HG02623 (cell line): ENCODE results near the gene TC2N.
"Not testable (repeated sequence)": the region's sequence is repeated elsewhere in the genome, so short reads cannot be mapped to it uniquely, and the experiment has no call there.

Experiments used
- ATAC-seq: cut with Tn5 transposase; IDR thresholded peaks from one replicate; pipeline ENCODE4 v1.9.1; 2021; ENCODE audit warnings: moderate library complexity; ENCODE audit not compliant: unreplicated experiment

Gene TC2N

DNA sequence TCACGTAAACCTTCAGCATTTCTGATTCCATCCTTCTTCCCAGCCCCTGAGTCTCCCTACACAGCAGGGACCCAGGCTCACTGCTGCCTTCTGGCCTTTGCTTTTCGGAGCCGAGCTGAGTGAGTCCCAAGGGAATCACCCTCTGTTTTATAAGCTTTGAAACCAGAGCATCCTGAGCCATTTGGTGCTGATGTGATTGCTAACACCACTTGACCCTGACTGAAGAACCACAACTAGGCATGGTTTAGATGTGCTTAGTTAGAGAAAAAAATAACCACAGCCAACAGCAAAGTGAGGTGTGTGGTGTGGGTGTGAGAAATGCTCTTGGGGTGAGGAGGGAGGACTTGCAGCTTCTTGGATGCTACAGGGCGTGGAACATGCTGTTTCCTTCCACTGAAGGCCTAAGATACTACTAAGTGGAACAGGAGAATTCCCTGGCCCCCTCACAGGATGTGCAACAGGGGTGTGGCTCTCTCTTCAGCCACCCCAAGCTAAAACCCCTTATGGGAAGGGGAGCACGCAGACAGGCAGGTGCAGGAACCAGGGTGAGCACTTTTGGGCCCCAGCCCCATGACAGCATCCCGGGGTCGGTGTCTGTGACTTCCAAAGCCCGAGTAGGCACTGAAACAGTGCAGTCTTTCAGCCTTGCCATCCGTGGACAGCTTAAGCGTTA lies at the start of gene TC2N:
TC2N (minus strand) TSS at position 221 of the 673 bp plus-strand sequence. CDS start 53,767 bp downstream, outside the sequence.
- ATAC-seq = no peak

GRCh38 chr14:91912035-91912434 lies 44.7 kb upstream of the TC2N start:
- ATAC-seq = no peak

- ATAC-seq = no peak
Measured at GRCh38 chr14:91911474-91912032, 44.2 kb upstream of the TC2N start.

DNA sequence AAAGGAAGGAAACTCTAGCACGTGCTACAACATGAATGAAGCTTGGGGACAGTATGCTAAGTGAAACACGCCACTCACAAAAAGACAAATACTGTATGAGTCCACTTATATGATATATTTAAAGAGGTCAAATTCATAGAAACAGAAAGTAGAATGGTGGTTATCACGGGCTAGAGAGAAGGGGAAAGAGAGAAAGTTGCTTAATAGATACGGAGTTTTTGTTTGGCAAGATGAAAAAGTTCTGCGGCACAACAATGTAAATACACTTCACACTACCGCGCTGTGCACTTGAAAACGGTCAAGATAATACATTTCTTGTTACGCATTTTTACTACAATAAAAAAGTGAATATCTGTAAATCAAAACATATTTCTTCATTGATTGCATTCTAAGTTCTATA lies 42.9 kb upstream of the TC2N start:
- ATAC-seq = no peak

- no peak for ATAC-seq
Measured at GRCh38 chr14:91906374-91906773, 39.0 kb upstream of the TC2N start.

DNA sequence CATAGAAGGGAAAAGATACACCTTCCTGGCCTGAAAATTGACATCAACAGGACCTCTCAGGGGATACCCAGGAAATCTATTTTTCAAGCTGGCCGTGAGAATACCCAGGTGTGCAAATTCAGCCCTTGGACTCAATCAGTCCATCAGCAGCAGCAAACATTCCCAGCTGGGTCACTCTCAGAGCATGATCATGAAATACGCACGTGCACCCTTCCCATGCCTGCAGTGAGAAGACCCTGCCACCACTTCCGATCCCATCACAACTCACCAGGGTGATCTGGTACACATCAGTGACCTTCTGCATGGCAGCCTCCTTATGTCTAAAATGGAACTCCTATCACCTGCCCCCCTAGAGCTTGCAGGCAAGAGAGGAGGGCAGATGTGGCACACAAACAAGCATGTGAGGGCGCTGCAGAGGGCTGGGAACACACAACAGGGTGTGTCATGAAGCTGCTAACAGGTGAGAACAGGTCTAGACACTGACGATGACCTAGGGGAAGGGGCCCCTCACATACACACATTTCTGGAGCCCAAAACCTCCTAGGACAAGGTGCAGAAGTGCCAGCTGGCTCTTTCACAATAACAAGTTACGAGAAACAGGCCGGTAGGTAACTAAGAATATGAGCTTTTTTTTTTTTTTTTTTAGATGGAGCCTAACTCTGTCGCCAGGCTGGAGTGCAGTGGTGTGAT lies 37.8 kb upstream of the TC2N start:
- no peak for ATAC-seq

DNA sequence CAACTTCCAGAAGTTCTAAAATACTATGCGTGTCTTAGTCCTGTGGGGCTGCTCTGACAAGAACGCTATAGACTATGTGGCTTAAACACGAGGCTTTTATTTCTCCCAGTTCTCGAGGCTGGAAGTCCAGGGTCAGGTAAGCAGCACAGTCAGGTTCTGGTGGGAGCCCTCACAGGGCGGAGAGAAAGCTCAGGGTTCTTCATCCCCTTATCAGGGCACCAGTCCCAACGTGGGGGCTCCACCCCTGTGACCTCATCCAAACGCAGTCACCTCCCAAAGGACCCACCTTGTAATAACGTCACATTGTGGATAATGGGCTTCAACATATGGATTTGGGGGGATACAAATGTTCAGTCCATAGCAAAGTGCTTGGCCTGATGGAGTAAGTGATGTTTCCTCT lies 37.1 kb upstream of the TC2N start:
- no peak for ATAC-seq

- ATAC-seq = no peak
Measured at GRCh38 chr14:91903070-91903469, 35.7 kb upstream of the TC2N start.

- no peak for ATAC-seq
Measured at GRCh38 chr14:91902336-91902735, 35.0 kb upstream of the TC2N start.

GRCh38 chr14:91901449-91902226 lies 34.3 kb upstream of the TC2N start:
- ATAC-seq = no peak

- no peak for ATAC-seq
Measured at GRCh38 chr14:91899806-91900205, 32.5 kb upstream of the TC2N start.

DNA sequence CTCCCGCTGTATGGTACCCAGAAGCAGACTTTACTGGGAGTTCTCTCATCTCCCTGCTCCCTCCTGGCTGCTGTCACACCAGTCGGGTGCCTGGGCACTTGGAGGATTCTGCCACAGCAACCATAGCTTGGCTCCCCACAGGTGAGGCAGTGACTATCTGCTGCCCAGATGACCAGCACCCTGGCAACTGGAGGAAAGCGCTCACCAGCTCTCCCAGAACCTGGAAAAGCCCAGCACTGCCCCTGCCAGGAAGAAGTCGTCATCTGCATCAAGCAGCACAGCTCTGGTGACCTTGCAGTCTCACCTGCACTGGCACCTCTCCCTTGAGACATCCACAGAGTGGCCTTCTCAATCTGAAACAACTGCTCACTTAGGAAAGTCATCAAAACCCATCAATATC lies 31.9 kb upstream of the TC2N start:
- ATAC-seq = no peak

GRCh38 chr14:91898372-91898771 lies 31.0 kb upstream of the TC2N start:
- ATAC-seq = no peak

DNA sequence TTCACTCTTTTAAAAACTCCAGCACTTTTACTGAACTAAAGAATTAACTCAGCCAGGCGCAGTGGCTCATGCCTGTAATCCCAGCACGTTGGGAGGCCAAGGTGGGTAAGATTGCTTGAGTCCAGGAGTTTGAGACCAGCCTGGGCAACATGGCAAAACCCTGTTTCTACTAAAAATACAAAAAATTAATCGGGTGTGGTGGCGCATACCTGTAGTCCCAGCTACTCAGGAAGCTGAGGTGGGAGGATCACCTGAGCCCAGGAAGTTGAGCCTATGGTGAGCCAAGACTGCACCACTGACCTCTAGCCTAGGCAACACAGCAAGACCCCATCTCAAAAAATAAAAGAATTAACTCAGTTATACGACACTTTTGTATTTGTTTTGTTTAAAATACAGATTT lies 30.4 kb upstream of the TC2N start:
- not testable (repeated sequence) for ATAC-seq

DNA sequence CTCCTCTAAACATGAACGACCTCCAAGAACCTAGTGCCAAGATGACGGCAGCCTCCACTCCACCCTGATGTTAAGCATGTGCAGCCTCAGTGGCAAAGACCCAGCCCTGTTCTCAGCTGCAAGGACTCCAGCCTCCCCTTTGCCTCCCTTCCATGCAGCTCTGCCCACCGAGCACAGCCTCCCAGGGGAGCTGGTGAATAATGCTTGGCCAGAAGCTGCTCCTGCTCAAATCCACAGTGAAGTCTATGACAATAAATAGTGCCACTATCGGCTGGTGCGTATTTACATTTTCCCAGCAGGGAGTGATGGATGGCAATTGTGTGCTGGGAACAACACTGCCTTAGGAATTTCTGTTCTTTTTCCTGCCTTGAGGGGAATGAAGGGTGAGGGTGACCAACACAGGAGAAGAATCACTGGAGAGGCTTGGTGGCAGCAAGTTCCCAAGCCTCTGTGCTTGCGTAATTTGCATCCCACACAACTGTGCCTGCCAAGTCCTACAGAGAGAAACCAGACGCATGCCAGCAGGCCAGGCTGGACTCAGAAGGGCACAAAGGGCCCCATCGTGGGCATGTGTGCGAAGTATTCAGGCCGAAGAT lies 29.9 kb upstream of the TC2N start:
- ATAC-seq = no peak

DNA sequence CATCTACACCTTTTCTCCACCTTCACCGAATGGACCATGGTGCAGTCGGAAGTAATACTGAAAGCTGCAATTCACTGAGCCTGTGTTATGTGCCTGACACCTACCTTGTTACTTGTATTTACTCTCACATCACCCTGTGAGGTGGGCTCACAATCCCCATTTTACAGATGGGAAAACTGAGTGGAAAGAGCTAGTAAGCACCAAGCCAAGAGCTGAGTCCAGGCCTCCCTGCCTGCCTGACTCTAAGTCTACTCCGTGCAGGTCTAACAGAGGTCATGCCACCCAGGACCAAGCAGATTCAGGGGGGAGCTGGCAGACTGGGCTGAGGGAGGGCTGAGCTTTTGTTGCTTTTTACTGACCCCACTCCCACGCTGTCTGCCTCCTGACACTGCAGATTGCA lies 29.1 kb upstream of the TC2N start:
- no peak for ATAC-seq

DNA sequence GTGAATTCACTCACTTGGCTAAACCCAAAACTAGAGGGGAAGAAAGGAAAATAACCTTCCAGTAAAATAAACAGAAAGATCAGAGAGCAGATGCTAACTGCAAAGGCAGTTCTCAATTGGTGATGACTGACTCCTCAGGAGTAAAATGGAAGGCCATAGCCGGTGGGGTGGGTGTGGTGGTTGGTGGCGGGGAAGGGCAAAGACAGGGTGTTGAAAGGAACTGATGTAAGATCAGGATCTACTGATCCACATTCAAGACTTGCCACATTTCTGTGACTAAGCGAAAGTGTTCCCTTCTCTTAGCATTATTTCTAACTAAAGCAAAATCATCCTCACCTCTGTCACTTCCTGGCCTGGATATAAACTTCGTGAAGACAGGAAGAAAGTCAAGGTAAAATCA lies 26.3 kb upstream of the TC2N start:
- ATAC-seq = no peak

DNA sequence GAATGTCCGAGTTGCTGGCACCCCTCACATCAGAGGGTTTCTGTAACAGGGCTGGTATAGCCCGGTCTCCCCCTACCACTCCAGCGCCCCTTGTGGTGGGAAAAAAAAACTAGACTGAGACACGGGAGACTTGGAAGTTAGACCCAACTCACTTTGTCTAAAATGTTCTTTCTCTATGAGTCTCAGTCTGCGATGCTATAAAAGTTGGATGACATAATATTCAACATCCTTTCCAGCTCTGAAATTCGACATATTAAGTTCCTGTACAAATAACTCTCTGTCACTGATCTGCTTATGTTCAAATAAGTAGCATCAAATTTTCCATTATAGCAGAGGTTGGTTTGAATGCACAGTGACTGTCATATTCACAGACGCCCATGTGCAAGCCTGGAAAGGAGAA lies 25.7 kb upstream of the TC2N start:
- ATAC-seq = no peak

DNA sequence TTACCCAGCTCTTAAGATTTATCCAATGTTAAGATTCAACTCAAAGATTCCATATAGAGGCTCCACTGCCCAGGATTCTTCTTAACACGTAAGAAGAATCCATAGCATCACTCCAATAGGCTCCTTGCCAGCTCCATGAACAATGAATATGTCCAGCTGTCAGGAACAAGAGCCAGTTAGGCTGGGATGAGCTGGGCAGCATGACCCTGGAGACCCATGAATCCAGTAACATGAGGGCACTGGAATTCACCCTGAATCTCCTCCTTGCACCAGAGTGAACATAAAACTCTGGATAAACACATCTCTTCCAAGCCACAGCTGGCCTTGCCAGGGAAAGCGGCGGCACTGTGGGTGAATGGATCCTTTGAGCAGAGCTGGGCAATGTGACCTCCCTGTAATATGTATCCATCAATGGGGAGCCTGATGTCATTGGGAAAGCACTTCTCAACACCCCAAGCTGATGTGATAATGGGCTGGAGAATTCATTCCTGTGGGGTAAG lies 24.4 kb upstream of the TC2N start:
- no peak for ATAC-seq

GRCh38 chr14:91891101-91891500 lies 23.8 kb upstream of the TC2N start:
- ATAC-seq = no peak

GRCh38 chr14:91890291-91890749 lies 23.0 kb upstream of the TC2N start:
- no peak for ATAC-seq
